Mammary epithelial cell (primary cell): ENCODE measurements around the gene YIF1A.

Experiments used
- EZH2 ChIP-seq: IDR thresholded peaks from 2 replicates; pipeline ENCODE4 v1.6.1; 2012; ENCODE audit warnings: low read length, inconsistent platforms, borderline replicate concordance
- TF ChIP-seq, protein P1 (sequence below), 2 donors: IDR thresholded peaks in 1 of 2; conservative IDR thresholded peaks in 1 of 2; 2 replicates each; pipeline ENCODE4 v1.5.1; 2011 to 2012; ENCODE audit warnings: inconsistent platforms in 2 of 2, low read length in 2 of 2, mild to moderate bottlenecking in 2 of 2, control low read depth in 1 of 2, low read depth in 1 of 2; ENCODE audit not compliant: insufficient read depth in 1 of 2; ENCODE audit errors: extremely low read depth in 1 of 2

DNA sequence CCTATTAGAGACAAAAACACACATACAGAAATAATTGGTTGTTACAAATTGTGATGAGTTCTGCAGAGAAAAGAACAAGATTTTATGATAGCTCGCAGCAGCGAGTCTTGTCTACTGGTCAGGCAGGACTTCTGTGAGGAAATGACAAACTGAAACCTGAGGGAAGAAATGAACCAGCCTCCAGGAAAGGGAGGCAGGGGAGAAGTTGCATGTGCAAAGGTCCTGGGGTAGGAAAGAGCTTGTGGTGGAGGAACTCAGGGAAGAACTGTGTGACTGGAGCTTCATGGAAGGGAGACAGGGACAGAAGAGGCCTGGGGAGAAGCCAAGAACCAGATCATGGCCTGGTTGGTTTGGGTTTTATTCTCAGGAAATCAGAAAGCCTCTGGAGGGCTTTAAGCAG, 29.7 kb downstream of the YIF1A start:
- no peak for TF ChIP-seq EZH2
- TF ChIP-seq, protein P1, sequence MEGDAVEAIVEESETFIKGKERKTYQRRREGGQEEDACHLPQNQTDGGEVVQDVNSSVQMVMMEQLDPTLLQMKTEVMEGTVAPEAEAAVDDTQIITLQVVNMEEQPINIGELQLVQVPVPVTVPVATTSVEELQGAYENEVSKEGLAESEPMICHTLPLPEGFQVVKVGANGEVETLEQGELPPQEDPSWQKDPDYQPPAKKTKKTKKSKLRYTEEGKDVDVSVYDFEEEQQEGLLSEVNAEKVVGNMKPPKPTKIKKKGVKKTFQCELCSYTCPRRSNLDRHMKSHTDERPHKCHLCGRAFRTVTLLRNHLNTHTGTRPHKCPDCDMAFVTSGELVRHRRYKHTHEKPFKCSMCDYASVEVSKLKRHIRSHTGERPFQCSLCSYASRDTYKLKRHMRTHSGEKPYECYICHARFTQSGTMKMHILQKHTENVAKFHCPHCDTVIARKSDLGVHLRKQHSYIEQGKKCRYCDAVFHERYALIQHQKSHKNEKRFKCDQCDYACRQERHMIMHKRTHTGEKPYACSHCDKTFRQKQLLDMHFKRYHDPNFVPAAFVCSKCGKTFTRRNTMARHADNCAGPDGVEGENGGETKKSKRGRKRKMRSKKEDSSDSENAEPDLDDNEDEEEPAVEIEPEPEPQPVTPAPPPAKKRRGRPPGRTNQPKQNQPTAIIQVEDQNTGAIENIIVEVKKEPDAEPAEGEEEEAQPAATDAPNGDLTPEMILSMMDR (conservative IDR thresholded peaks at IDR 0.05 in 1 of 2, IDR thresholded peaks at IDR 0.05 in 1 of 2; ENCODE audit: extremely low read depth in 1 of 2, insufficient read depth in 1 of 2, low read depth in 1 of 2, low read length in 2 of 2): no peak
